Activated CD4-positive, alpha-beta T cell treated with anti-CD3 and anti-CD28 coated beads, Interleukin-2, amount 10 ng/mL, durations not matched to agents 24 days and 14 days (primary cell): ENCODE data around the gene FAIM2. TPM values are rescaled to one million over a fixed set of nuclear protein-coding genes. Genes with fewer than 3 reads are reported as not detected.

Experiments used
- DNase-seq: peaks from one replicate; pipeline ENCODE4 v3.0.0; 2022
- H3K27ac Mint-ChIP-seq: one replicate; pipeline ENCODE4 v1.8.0; 2022; ENCODE audit warnings: mild to moderate bottlenecking, mixed read lengths
- H3K27me3 Mint-ChIP-seq: one replicate; pipeline ENCODE4 v1.8.0; 2022; ENCODE audit warnings: mixed read lengths
- H3K36me3 Mint-ChIP-seq: one replicate; pipeline ENCODE4 v1.8.0; 2022; ENCODE audit warnings: low read depth, mild to moderate bottlenecking, mixed read lengths
- H3K4me1 Mint-ChIP-seq: one replicate; pipeline ENCODE4 v1.8.0; 2021; ENCODE audit warnings: mixed read lengths
- H3K4me3 Mint-ChIP-seq: one replicate; pipeline ENCODE4 v1.8.0; 2022; ENCODE audit warnings: mild to moderate bottlenecking, moderate library complexity, mixed read lengths
- H3K9me3 Mint-ChIP-seq: one replicate; pipeline ENCODE4 v1.8.0; 2021; ENCODE audit warnings: mixed read lengths
- intact Hi-C: fragments of 100-400 bp; cut with micrococcal nuclease; formaldehyde crosslinking; loops from one replicate; pipeline ENCODE4 v1.15.1; 2023
- total RNA-seq: library from RNA; stranded (reverse); gene quantifications from 2 replicates; pipeline ENCODE4 v1.2.3, GENCODE V29; 2022

FAIM2 gene
- total RNA-seq, 1 donor from 2014 or later: 0.30 TPM

DNA sequence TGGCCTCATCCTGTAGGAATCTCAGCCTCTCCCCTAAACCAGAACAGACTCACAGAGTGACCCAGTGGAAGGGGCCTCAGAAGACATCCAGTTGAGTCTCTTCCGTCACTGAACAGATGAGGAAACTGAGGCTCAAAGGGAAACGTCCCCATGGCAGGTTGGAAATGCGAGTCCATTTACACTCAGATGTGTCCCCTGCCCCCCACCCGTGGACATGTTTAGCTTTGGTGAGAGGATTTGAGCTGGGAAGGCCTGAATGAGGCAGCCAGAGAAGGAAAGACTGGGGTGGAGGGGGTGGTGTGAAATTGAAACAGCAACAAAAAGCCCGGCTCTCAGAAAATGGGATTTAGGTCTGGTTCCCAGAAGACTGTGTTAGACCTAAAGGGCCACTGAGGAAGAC lies 1.7 kb downstream of the FAIM2 start:
- H3K9me3 Mint-ChIP-seq: no peaks in the 10 kb centered on the region
- H3K4me3 Mint-ChIP-seq: no peak overlapping the region
- no peak overlapping the region for H3K27ac Mint-ChIP-seq
- intact Hi-C loops: no loop called here
- H3K27me3 Mint-ChIP-seq: peaks cover 16% of the 10 kb centered on the region
- no peaks in the 10 kb centered on the region for H3K36me3 Mint-ChIP-seq
- DNase-seq: no peak
- peaks cover 9% of the 10 kb centered on the region for H3K4me1 Mint-ChIP-seq

DNA sequence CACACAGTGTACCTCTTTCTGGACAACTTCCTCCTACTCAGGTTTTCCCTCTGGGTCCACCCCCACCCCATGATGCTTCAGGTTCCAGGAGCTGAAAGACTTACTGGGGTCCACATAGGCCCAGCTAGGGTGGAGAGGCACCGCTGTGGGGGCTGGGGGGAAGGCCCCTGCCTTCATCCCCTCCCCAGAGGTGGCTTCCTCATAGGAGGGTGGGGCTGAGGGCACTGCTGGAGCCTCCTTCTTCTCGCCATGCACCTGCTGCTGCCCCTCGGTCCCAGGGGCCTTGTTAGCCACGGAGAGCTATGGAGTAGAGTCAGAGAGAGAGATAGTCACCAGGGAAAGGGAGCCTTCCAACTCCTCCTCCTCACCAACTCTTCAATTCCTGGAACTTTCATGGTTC lies 2.7 kb downstream of the FAIM2 start:
- Mint-ChIP-seq H3K4me3 (no peak overlapping the region), H3K27me3 (peaks cover 14% of the 10 kb centered on the region), H3K27ac (no peak overlapping the region), H3K4me1 (peaks cover 9% of the 10 kb centered on the region), H3K9me3 (no peaks in the 10 kb centered on the region), H3K36me3 (no peaks in the 10 kb centered on the region)
- intact Hi-C loops: no loop called here
- no peak for DNase-seq

DNA sequence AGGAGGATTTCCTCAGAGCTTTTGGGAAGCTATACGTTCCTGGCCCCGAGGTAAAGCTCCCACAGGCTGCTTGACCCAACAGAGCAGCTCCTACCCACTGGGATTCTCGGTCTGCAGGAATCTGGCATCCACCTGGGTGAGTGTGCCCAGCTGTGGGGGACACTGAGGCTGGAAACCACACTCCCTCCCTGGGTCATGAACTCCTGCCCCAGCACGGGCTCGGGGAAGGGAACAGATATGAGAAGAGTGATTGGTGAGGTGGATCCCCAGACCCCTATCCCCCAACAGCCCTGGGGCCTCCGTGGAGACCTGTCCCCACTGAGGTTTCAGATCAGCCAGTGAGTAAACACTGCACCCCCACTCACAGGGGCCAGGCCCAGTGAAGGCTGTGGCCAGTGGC lies 3.3 kb downstream of the FAIM2 start:
- Mint-ChIP-seq H3K27me3 (peaks cover 10% of the 10 kb centered on the region), H3K4me3 (no peak overlapping the region)
- intact Hi-C loops: no loop called here

DNA sequence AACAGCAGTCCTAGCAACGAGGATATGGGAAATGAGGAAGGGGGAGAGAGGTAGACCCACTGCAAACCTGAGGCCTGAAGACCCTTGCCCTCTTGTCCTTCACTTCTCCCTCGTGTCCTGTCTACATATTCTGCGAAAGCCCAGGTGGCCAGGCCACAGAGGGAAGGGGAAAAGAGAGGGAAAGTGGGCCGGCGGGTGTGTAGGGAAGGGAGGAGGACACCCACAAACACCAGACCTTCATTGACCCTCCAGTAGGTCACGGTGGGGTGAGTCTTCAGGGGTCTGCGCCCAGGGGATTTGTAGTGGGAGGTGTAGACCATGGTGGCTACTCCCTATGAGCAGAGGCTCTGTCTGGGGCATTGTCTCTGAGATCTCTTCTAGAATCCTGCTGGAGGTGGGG lies 3.8 kb downstream of the FAIM2 start:
- no peaks in the 10 kb centered on the region for H3K36me3 Mint-ChIP-seq
- DNase-seq: no peak
- H3K27ac Mint-ChIP-seq: no peak overlapping the region
- intact Hi-C loops: no loop called here
- peaks cover 10% of the 10 kb centered on the region for H3K27me3 Mint-ChIP-seq
- peaks cover 9% of the 10 kb centered on the region for H3K4me1 Mint-ChIP-seq
- no peaks in the 10 kb centered on the region for H3K9me3 Mint-ChIP-seq
- H3K4me3 Mint-ChIP-seq: no peak overlapping the region

More for the DNA sequence above, 3.3 kb downstream of the FAIM2 start:
- DNase-seq: no peak
- H3K9me3 Mint-ChIP-seq: no peaks in the 10 kb centered on the region
- H3K4me1 Mint-ChIP-seq: peaks cover 9% of the 10 kb centered on the region
- H3K36me3 Mint-ChIP-seq: no peaks in the 10 kb centered on the region
- no peak overlapping the region for H3K27ac Mint-ChIP-seq

DNA sequence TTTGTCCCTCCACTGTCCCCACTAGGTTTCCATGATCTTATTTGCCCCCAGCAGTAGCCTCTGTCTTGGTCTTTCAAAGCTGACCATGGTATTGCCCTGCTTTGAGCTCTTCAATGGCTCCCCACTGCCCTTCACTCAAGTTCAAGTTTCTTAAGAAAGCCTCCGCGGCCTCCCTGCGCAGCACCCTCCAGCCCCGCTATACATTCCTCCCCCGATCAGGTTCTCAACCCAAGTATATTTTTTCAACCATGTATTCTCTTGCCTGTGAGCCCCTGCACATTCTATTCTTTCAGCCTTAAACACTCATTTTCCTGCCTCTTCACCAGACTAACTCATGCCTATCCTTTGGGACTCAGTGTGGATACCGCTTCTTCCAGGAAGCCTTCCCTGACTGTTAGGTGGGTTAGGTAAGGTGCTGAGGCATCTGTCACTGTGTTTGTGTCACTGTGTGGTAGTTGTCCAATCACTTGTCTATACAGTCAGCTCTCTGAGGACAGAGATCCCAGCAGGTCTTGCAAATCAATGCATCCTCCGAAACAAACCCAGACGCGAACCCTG lies 4.3 kb downstream of the FAIM2 start:
- Mint-ChIP-seq H3K27me3 (peaks cover 5% of the 10 kb centered on the region), H3K4me1 (peaks cover 6% of the 10 kb centered on the region), H3K4me3 (no peak overlapping the region), H3K27ac (no peak overlapping the region), H3K9me3 (no peaks in the 10 kb centered on the region), H3K36me3 (no peaks in the 10 kb centered on the region)
- intact Hi-C loops: no loop called here
- DNase-seq: no peak

DNA sequence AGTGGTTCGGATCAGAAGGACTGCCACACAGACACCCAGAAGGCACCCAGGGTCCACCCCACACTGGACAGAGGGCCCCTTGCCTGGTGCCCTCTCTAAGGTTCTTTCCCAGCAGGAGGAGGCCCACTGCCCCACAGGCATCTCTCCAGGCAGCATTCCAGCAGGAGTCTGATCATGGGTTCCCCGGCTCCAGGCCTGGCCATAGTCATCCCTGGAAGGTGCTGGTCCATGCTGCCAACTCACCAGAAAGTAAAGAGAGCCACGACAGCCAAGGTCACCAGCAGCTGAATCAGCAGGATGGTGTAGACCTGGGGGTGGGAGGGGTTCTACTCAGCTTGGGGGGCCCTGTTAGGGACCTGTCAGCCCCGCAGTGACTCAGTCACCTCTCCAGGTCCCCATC lies 6.4 kb downstream of the FAIM2 start:
- no peaks in the 10 kb centered on the region for H3K36me3 Mint-ChIP-seq
- peaks cover 7% of the 10 kb centered on the region for H3K27me3 Mint-ChIP-seq
- H3K9me3 Mint-ChIP-seq: no peaks in the 10 kb centered on the region
- no peak overlapping the region for H3K27ac Mint-ChIP-seq
- H3K4me1 Mint-ChIP-seq: no peaks in the 10 kb centered on the region
- no peak for DNase-seq
- intact Hi-C loops: no loop called here
- H3K4me3 Mint-ChIP-seq: no peak overlapping the region

DNA sequence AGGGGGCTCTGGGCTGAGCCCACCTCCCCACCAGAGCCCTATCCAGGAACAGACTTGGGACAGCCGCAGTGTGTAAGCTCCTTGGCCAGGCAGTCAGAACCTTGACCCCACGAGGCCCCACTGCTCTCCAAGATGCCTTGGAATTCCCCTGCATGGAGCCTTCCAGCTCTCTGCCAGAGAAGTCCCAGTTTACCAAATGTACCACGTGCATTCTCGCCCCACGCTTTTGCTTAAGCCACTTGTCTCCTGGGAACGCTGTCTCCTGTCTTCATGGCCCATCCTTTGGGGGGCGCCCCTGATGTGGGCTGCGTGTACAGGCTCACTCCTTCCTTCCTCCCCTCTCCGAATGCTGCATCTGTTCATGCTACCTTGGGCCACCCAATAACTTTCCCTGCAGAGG lies 7.9 kb downstream of the FAIM2 start:
- intact Hi-C loops: no loop called here
- H3K36me3 Mint-ChIP-seq: no peaks in the 10 kb centered on the region
- no peak overlapping the region for H3K27ac Mint-ChIP-seq
- no peak overlapping the region for H3K4me3 Mint-ChIP-seq
- no peak for DNase-seq
- H3K4me1 Mint-ChIP-seq: no peaks in the 10 kb centered on the region
- no peaks in the 10 kb centered on the region for H3K9me3 Mint-ChIP-seq
- H3K27me3 Mint-ChIP-seq: peaks cover 10% of the 10 kb centered on the region

DNA sequence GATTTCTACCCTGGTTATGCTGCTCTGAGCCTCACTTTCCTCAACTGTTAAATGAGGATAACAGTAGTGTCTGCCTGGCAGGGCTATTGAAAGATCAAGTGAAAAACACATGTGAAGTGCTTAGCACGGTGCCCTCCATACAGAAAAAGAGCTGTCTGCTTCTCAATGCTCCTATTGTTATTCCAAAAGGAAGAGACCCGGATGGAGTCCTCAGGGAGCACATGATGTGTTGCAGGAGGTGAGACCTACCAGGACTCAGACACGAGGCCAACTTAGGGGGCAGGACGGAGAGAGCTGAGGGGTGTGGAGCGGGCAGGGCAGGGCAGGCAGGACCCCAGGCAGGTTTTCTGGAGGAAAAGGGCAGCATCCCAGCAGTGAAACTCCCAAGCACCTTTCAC lies 8.9 kb downstream of the FAIM2 start:
- no peak for DNase-seq
- Mint-ChIP-seq H3K27ac (no peak overlapping the region), H3K36me3 (no peaks in the 10 kb centered on the region), H3K9me3 (no peaks in the 10 kb centered on the region), H3K27me3 (peaks cover 10% of the 10 kb centered on the region), H3K4me1 (no peaks in the 10 kb centered on the region), H3K4me3 (no peak overlapping the region)
- intact Hi-C loops: no loop called here

DNA sequence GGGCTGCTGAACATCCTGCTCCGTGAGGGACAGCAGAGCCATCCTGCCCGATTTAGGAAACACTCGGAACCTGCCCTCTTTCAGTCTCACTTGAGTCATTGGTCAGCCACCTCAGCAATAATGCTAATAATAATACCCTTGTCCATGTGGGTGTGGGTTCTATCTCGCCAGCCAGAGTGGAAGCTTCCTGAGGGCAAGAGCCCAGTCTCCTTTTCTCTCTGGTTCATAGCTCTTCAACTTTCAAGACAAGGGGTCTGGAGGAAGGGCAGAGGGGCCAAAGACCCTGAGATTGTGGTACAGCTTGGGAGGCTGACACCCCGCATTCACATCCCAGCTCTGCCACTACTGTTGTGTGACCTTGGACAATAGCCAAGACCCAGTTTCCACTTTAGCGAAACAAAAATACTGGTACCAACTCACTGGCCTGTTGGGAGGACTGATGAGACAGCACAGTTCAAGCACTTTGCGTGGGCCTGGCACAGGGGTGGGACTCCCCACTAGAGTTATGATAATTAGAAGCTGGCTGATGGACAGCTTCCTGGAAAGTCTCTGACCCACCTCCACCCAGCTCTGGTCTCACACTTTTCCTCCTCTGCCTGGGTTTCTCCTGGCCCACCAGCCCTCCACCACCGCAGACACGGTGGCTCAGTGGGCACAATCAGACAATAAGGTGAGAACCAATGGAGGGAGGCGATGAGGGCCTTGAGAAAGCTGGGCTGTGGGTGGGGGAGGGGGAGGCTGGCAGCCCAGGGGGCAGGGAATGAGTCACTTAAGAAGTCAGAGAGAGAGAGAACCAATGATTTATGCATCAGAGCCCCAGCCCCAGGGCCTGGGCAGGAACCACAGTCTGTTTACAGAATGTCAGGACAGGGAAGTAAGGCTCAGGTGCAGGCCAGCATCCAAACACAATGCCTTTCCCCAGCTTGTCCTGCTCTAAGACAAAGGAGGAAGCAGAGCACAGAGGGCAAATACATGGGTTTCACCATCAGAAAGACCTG lies 9.6 kb downstream of the FAIM2 start:
- Mint-ChIP-seq H3K27me3 (peaks cover 10% of the 10 kb centered on the region), H3K27ac (no peak overlapping the region), H3K9me3 (no peaks in the 10 kb centered on the region), H3K4me3 (no peak overlapping the region), H3K36me3 (no peaks in the 10 kb centered on the region), H3K4me1 (no peaks in the 10 kb centered on the region)
- intact Hi-C loops: no loop called here
- DNase-seq: no peak

DNA sequence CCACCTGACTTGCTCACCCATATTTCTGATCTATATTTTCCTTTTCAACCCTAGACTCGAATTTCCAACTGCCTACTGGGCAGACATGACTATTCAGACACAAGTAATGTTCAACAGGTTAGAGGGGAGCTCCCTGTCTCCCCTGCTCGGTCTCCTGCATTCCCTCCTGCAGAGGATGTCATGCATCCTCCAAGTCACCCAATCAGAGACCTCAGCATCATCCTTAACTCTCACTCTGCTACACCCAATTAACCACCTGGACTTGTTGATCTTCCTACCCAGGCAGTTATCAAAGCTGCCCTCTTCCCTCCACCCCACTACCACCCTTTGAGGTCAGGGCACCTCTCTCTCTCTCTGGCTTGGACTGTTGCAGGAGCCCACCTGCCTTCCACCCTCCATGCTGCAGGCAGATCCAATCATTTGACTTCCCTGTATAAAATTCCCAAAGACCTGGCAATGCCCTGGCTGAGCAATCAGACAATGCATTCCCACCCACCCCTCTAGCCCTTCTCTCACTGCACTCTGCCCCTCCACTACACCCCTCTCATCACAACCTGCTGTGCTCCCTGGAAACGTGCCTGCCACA lies 10.9 kb downstream of the FAIM2 start:
- H3K4me3 Mint-ChIP-seq: no peak overlapping the region
- DNase-seq: no peak
- H3K36me3 Mint-ChIP-seq: no peaks in the 10 kb centered on the region
- peaks cover 10% of the 10 kb centered on the region for H3K27me3 Mint-ChIP-seq
- no peaks in the 10 kb centered on the region for H3K9me3 Mint-ChIP-seq
- H3K4me1 Mint-ChIP-seq: no peaks in the 10 kb centered on the region
- intact Hi-C loops: no loop called here
- H3K27ac Mint-ChIP-seq: no peak overlapping the region

DNA sequence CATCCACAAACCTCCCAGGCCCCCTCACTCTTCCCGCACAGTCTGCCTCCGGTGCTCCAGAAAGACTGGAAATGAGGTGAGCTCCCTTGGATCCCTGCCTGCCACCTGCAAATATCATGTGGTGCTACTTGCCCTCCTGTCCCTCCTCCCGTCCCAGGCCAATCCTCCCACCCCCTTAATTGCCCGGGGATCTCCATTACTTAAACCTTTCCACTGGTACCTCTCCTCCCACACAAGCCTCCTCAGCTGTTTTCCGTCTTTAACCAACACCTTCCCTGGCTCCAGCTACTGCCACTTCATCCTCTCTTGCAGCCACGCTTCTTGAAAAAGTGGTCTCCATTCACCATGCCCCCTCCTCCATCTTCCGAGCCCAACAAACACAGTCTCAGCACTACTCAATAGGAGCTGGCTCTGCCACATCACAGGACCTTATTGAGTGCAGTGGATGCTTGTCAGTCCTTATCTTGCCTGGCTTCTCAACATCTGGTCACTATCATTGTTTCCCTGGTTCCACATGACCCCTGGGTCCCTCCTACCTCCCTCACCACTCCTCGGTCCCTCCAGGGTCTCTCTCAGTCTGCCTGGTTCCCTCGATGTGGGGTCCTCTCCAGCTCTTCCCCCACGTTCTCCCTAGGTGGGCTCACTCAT lies 11.5 kb downstream of the FAIM2 start:
- no peaks in the 10 kb centered on the region for H3K36me3 Mint-ChIP-seq
- intact Hi-C loops: no loop called here
- H3K4me3 Mint-ChIP-seq: no peak overlapping the region
- no peaks in the 10 kb centered on the region for H3K4me1 Mint-ChIP-seq
- H3K9me3 Mint-ChIP-seq: no peaks in the 10 kb centered on the region
- no peak overlapping the region for H3K27ac Mint-ChIP-seq
- DNase-seq: no peak
- H3K27me3 Mint-ChIP-seq: peaks cover 10% of the 10 kb centered on the region

DNA sequence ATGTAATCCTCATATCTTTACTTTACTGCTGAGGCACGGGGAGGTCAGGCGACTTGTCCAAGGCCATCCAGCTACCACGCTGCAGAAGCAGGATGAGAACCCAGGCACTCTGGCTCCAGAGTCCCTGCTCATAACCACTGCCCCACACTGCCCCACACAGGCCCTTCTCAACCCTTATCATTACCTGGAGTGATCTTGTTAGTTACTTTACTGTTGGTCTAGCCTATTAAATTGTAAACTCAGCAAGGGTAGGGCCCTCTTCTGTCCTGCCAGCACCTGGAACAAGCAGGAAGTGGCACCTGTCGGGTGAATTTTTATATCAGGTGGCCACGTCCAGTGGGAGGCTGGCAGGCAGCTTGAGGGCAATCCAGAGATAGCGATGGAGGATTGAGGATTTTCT lies 12.2 kb downstream of the FAIM2 start:
- intact Hi-C loops: no loop called here
- no peaks in the 10 kb centered on the region for H3K4me1 Mint-ChIP-seq
- H3K36me3 Mint-ChIP-seq: no peaks in the 10 kb centered on the region
- H3K27me3 Mint-ChIP-seq: peaks cover 10% of the 10 kb centered on the region
- H3K4me3 Mint-ChIP-seq: no peak overlapping the region
- DNase-seq: no peak
- H3K27ac Mint-ChIP-seq: no peak overlapping the region
- H3K9me3 Mint-ChIP-seq: no peaks in the 10 kb centered on the region

DNA sequence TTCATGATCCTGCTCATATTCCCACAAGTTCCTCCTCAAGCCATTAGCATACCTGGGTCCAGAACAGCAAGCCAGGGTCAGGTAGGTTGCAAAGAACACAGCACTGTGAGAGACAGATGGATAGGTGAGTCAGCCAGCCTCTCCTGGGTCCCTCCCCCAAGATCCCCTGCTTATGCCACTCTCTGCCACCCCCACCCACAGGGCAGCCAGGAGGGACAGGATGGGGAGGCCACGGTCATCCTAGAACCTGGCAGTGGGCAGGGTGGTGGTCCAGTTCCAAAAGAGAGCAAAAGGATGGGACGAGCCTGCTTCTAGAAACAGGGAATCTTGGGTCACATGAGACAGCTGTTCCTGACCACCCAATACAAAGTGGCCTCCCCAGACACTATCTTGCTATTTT lies 12.7 kb downstream of the FAIM2 start:
- intact Hi-C loops: no loop called here
- Mint-ChIP-seq H3K4me3 (no peak overlapping the region), H3K9me3 (no peaks in the 10 kb centered on the region), H3K4me1 (no peaks in the 10 kb centered on the region), H3K36me3 (no peaks in the 10 kb centered on the region), H3K27me3 (peaks cover 10% of the 10 kb centered on the region), H3K27ac (no peak overlapping the region)
- no peak for DNase-seq

DNA sequence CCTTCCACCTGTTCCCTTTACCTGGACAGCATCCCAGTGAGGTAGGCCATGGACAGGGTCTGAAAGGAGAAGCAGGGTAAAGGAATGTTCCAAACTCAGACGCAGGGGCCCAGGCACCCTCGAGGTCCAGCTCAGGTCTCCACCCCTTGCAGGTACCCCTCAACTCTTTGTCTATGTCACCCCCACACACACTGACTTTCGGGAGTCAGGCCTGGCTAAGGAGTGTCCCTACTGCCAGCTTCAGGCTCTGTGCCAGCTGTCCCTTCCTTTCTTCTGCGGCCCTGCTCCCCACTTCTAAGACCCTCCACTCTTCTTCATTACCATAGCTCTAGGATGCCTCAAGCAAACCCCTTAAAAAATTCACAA lies 13.6 kb downstream of the FAIM2 start:
- H3K27ac Mint-ChIP-seq: no peak overlapping the region
- H3K27me3 Mint-ChIP-seq: peaks cover 16% of the 10 kb centered on the region
- DNase-seq: no peak
- no peaks in the 10 kb centered on the region for H3K36me3 Mint-ChIP-seq
- intact Hi-C loops: no loop called here
- H3K4me3 Mint-ChIP-seq: no peak overlapping the region
- H3K4me1 Mint-ChIP-seq: no peaks in the 10 kb centered on the region
- H3K9me3 Mint-ChIP-seq: no peaks in the 10 kb centered on the region
